H1 (cell line): ENCODE results near the gene LEMD2. TPM values are rescaled to one million over a fixed set of nuclear protein-coding genes. Genes with fewer than 3 reads are reported as not detected.

ENCODE experiments used
- CTCF ChIA-PET: fragments of 300-600 bp; sonication (Branson Sonifier 250); formaldehyde crosslinking; loops from one replicate; lab custom pipeline; 2021; ENCODE audit not compliant: partially characterized antibody; lab: Charles Lee
- POLR2A ChIA-PET: fragments of 300-600 bp; sonication (Branson Sonifier 250); formaldehyde crosslinking; loops from one replicate; lab custom pipeline; 2021; ENCODE audit warnings: inconsistent platforms; ENCODE audit not compliant: partially characterized antibody; lab: Charles Lee
- DNase-seq, 2 experiments: peaks; one replicate each; pipeline versions ENCODE4 v3.0.0 to v3.0.0-alpha.2; 2010 to 2022; ENCODE audit warnings: low spot score in 2 of 2, low read depth in 1 of 2, mixed read lengths in 1 of 2
- FAIRE-seq: peaks from 2 replicates; lab custom pipeline; 2011; peaks lifted over from hg19 to GRCh38; lab: Jason Lieb, UNC
- H2AFZ ChIP-seq: 2 replicates; pipeline ENCODE4 v1.8.1; 2012; ENCODE audit warnings: low read length, inconsistent platforms
- H2AK5ac ChIP-seq: 2 replicates; pipeline ENCODE4 v1.6.1; 2013; ENCODE audit warnings: low read depth, low read length
- H2BK120ac ChIP-seq: replicated peaks from 2 replicates; pipeline ENCODE3; 2013; ENCODE audit warnings: low read depth, low read length, inconsistent platforms
- H2BK12ac ChIP-seq: 2 replicates; pipeline ENCODE4 v1.6.1; 2013; ENCODE audit warnings: low read depth, low read length
- H2BK15ac ChIP-seq: 2 replicates; pipeline ENCODE4 v1.6.1; 2013; ENCODE audit warnings: low read length
- H2BK20ac ChIP-seq: 2 replicates; pipeline ENCODE4 v1.6.1; 2013; ENCODE audit warnings: low read length
- H2BK5ac ChIP-seq: 2 replicates; pipeline ENCODE4 v1.6.1; 2013; ENCODE audit warnings: low read depth, low read length
- H3K14ac ChIP-seq: 2 replicates; pipeline ENCODE4 v1.6.1; 2013; ENCODE audit warnings: inconsistent platforms; ENCODE audit not compliant: insufficient read length
- H3K18ac ChIP-seq: 2 replicates; pipeline ENCODE4 v1.6.1; 2013; ENCODE audit warnings: low read length; ENCODE audit errors: extremely low read depth
- H3K23ac ChIP-seq: 2 replicates; pipeline ENCODE4 v1.6.1; 2013; ENCODE audit warnings: inconsistent platforms; ENCODE audit not compliant: insufficient read length
- H3K23me2 ChIP-seq: 2 replicates; pipeline ENCODE4 v1.6.1; 2013; ENCODE audit warnings: low read depth, low read length
- H3K27ac ChIP-seq: 2 replicates; pipeline ENCODE4 v1.6.1; 2011; ENCODE audit warnings: low read depth, low read length, inconsistent platforms
- H3K27me3 ChIP-seq, 4 experiments: replicated peaks in 1 of 4; 1 replicate in 1 of 4; 2 replicates in 3 of 4; pipeline versions ENCODE4 v1.6.1 to v1.8.1; 2011 to 2013; ENCODE audit warnings: low read length in 3 of 4, mild to moderate bottlenecking in 3 of 4, inconsistent platforms in 2 of 4, mixed read lengths in 2 of 4, moderate library complexity in 1 of 4; ENCODE audit not compliant: control insufficient read depth in 3 of 4, insufficient read depth in 3 of 4; ENCODE audit errors: extremely low read depth in 1 of 4
- H3K36me3 ChIP-seq, 4 experiments: 2 replicates each; pipeline versions ENCODE4 v1.6.1 to v1.8.1; 2011 to 2013; ENCODE audit warnings: mild to moderate bottlenecking in 4 of 4, low read length in 3 of 4, moderate library complexity in 2 of 4, control low read depth in 1 of 4, inconsistent platforms in 1 of 4; ENCODE audit not compliant: insufficient read depth in 4 of 4, control insufficient read depth in 2 of 4
- H3K4ac ChIP-seq: replicated peaks from 2 replicates; pipeline ENCODE3; 2013; ENCODE audit warnings: low read length, low read depth, mixed read lengths, inconsistent platforms; ENCODE audit not compliant: insufficient read length
- H3K4me1 ChIP-seq, 4 experiments: replicated peaks in 1 of 4; 1 replicate in 1 of 4; 2 replicates in 3 of 4; pipeline versions ENCODE4 v1.6.1 to v1.8.1; 2011 to 2013; ENCODE audit warnings: low read length in 3 of 4, inconsistent platforms in 2 of 4, mixed read lengths in 1 of 4; ENCODE audit not compliant: insufficient read depth in 4 of 4, control insufficient read depth in 3 of 4
- H3K4me2 ChIP-seq, 2 experiments: 2 replicates each; pipeline versions ENCODE4 v1.6.1 to v1.8.1; 2011 to 2013; ENCODE audit warnings: low read depth in 2 of 2, low read length in 2 of 2, control low read depth in 1 of 2, inconsistent platforms in 1 of 2, mild to moderate bottlenecking in 1 of 2; ENCODE audit not compliant: insufficient read depth in 1 of 2
- H3K4me3 ChIP-seq, 4 experiments: fragments of 200-600, 300-600 bp in 1 of 4; sonication (generic), shearing (Covaris generic), sonication (Bioruptor Twin) in 1 of 4; 2 replicates each; pipeline versions ENCODE4 v1.5.1 to v1.8.1; 2011 to 2016; ENCODE audit warnings: low read length in 4 of 4, low read depth in 3 of 4, control low read depth in 2 of 4, inconsistent platforms in 2 of 4, mild to moderate bottlenecking in 2 of 4, mixed read lengths in 1 of 4, moderate library complexity in 1 of 4; ENCODE audit not compliant: insufficient read depth in 2 of 4; ENCODE audit errors: extremely low read depth in 1 of 4
- H3K56ac ChIP-seq: replicated peaks from 2 replicates; pipeline ENCODE3; 2013; ENCODE audit warnings: low read depth, mild to moderate bottlenecking, mixed read lengths, low read length, inconsistent platforms; ENCODE audit not compliant: insufficient read length
- H3K79me1 ChIP-seq: 2 replicates; pipeline ENCODE4 v1.6.1; 2013; ENCODE audit warnings: low read depth, low read length, control low read depth
- H3K79me2 ChIP-seq, 2 experiments: 2 replicates each; pipeline versions ENCODE4 v1.6.1 to v1.8.1; 2012 to 2013; ENCODE audit warnings: low read length in 2 of 2, mild to moderate bottlenecking in 2 of 2, inconsistent platforms in 1 of 2; ENCODE audit not compliant: insufficient read depth in 2 of 2, control insufficient read depth in 1 of 2
- H3K9ac ChIP-seq, 4 experiments: replicated peaks in 1 of 4; 1 replicate in 1 of 4; 2 replicates in 3 of 4; pipeline versions ENCODE4 v1.6.1 to v1.8.1; 2011 to 2013; ENCODE audit warnings: low read depth in 3 of 4, low read length in 3 of 4, control low read depth in 2 of 4, mild to moderate bottlenecking in 2 of 4, moderate library complexity in 2 of 4, inconsistent platforms in 1 of 4; ENCODE audit errors: extremely low read depth in 1 of 4
- H3K9me3 ChIP-seq, 2 experiments: 2 replicates each; pipeline versions ENCODE4 v1.6.1 to v1.8.1; 2012 to 2013; ENCODE audit warnings: mild to moderate bottlenecking in 2 of 2, moderate library complexity in 2 of 2, control low read depth in 1 of 2, inconsistent platforms in 1 of 2, low read depth in 1 of 2, low read length in 1 of 2, mixed read lengths in 1 of 2; ENCODE audit not compliant: insufficient read depth in 2 of 2
- H4K20me1 ChIP-seq, 2 experiments: replicated peaks in 1 of 2; 2 replicates each; pipeline versions ENCODE3 to v1.8.1; 2011 to 2013; ENCODE audit warnings: inconsistent platforms in 2 of 2, low read length in 2 of 2, mild to moderate bottlenecking in 1 of 2; ENCODE audit not compliant: insufficient read depth in 2 of 2, control insufficient read depth in 1 of 2
- H4K5ac ChIP-seq: 2 replicates; pipeline ENCODE4 v1.6.1; 2013; ENCODE audit warnings: low read length, low read depth, mixed read lengths, inconsistent platforms; ENCODE audit not compliant: insufficient read length
- H4K8ac ChIP-seq: 2 replicates; pipeline ENCODE4 v1.8.0; 2013; ENCODE audit warnings: mild to moderate bottlenecking, moderate library complexity, low read length, inconsistent platforms; ENCODE audit not compliant: insufficient read depth; ENCODE audit errors: extremely low read depth
- H4K91ac ChIP-seq: replicated peaks from 2 replicates; pipeline ENCODE3; 2013; ENCODE audit warnings: low read length, mixed read lengths, inconsistent platforms; ENCODE audit not compliant: insufficient read length
- CBX8 ChIP-seq: fragments of 300-800, 300-1000 bp; sonication (generic); IDR thresholded peaks from 2 replicates; pipeline ENCODE4 v1.7.1; 2016; ENCODE audit warnings: low read depth, low read length, borderline replicate concordance
- CHD2 ChIP-seq: IDR thresholded peaks from 2 replicates; pipeline ENCODE4 v1.6.1; 2012; ENCODE audit warnings: low read length, improper control_type of control experiment
- RAD21 ChIP-seq, 2 experiments: IDR thresholded peaks in 1 of 2; conservative IDR thresholded peaks in 1 of 2; 2 replicates each; pipeline ENCODE4 v1.6.1; 2011; ENCODE audit warnings: low read depth in 2 of 2, low read length in 2 of 2, improper control_type of control experiment in 1 of 2, inconsistent platforms in 1 of 2, mild to moderate bottlenecking in 1 of 2, moderate library complexity in 1 of 2
- TAF1 ChIP-seq: IDR thresholded peaks from 2 replicates; pipeline ENCODE4 v1.6.1; 2011; ENCODE audit warnings: mild to moderate bottlenecking, low read depth, low read length
- WGBS, 2 experiments: shearing (Covaris generic) in 1 of 2; methylation state at CpG; one replicate each; pipeline versions ENCODE4 v1.1.6 to v1.1.7; 2013 to 2015; ENCODE audit warnings: low lambda C conversion rate in 2 of 2, mixed read lengths in 2 of 2, inconsistent platforms in 1 of 2, low coverage in 1 of 2, missing lambda C conversion rate in 1 of 2; ENCODE audit not compliant: insufficient replicate concordance in 2 of 2, insufficient coverage in 1 of 2, insufficient read length in 1 of 2; ENCODE audit errors: extremely low coverage in 1 of 2, missing lambda C conversion rate in 1 of 2; 5-methylcytosine and 5-hydroxymethylcytosine counted together
- polyA plus RNA-seq, 7 experiments: library from polyadenylated mRNA; depleted of rRNA in 3 of 7; stranded (reverse) in 5 of 7; unstranded in 2 of 7; fragments of >200 nt in 5 of 7; fragments of 200-250 nt in 2 of 7; gene quantifications; 1 replicate in 5 of 7; 2 replicates in 1 of 7; 4 replicates in 1 of 7; pipeline versions ENCODE4 v1.2.1 to v1.2.3, GENCODE V29; 2011 to 2013; ENCODE audit warnings: missing spikeins in 2 of 7, mixed read lengths in 2 of 7
- total RNA-seq: library from RNA; stranded (reverse); fragmentation: NEBNext Ultra II Directional; extraction: Animal tissue kit (Norgen Biotek cat#: 25700); gene quantifications from 2 replicates; pipeline ENCODE4 v1.2.1, GENCODE V29; 2021

LEMD2 gene
- total and polyA plus RNA-seq, 2 of the 8 experiments (the other 6 are each of a cell fraction or from before 2014, with no cell fraction given), result 32.7 to 57.3 TPM

GRCh38 chr6:33755070-33755869 lies 33.7 kb downstream of the LEMD2 start:
- Histone ChIP-seq H3K4me2 (no peak overlapping the region), H3K56ac (no peak overlapping the region), H3K4me1 (peaks cover 0 to 8% (median 3%) of the 10 kb centered on the region in 4 experiments; a peak in 4 of 7 replicates), H2BK15ac (no peak overlapping the region), H3K36me3 (no peaks in the 10 kb centered on the region), H2AK5ac (no peak overlapping the region), H3K9ac (no peak overlapping the region), H3K27me3 (no peaks in the 10 kb centered on the region), H2BK12ac (no peak overlapping the region), H3K4me3 (no peak overlapping the region), H4K91ac (peak overlapping the region; percentile 18), H2BK20ac (no peak overlapping the region), H3K79me1 (no peaks in the 10 kb centered on the region), H2BK5ac (peak overlapping the region; percentile 35; the same call in 1 of the 2 replicates), H3K23ac (no peak overlapping the region), H3K18ac (no peak overlapping the region), H2AFZ (no peak overlapping the region), H4K5ac (no peak overlapping the region), H3K27ac (no peak overlapping the region), H4K20me1 (no peaks in the 10 kb centered on the region), H3K4ac (no peak overlapping the region), H3K14ac (no peak overlapping the region), H3K23me2 (no peaks in the 10 kb centered on the region), H2BK120ac (no peak overlapping the region), H3K79me2 (no peaks in the 10 kb centered on the region), H4K8ac (no peak overlapping the region; the same call in 1 of the 2 replicates), H3K9me3 (no peaks in the 10 kb centered on the region)
- DNase-seq, result no peak
- 83% methylated on average over 13 of the region's 13 CpGs; no CpG with 5 or more reads in 1 of the 2 experiments for WGBS, 2 experiments
- CTCF ChIA-PET, result interaction anchor here (1.0 to 12.1 kb wide), 4 partner anchors 7 to 204 kb away, joined by 3 to 171 read pairs (median 80); partner anchors contain the start of gene IP6K3
- TF ChIP-seq CBX8 (no peak), TAF1 (no peak), CHD2 (no peak), RAD21 (IDR thresholded peaks at IDR 0.05 in 1 of 2, conservative IDR thresholded peaks at IDR 0.05 in 1 of 2; ENCODE audit: low read depth in 2 of 2, low read length in 2 of 2) (no peak)
- POLR2A ChIA-PET, result interaction anchor here (0.6 to 2.1 kb wide), 3 partner anchors 9 to 15 kb away, joined by 3 to 7 read pairs (median 4); partner anchors contain the start of gene IP6K3
- FAIRE-seq, result no peak
